A549 (cell line): Measurements from ENCODE around the gene ZNF507. TPM values are rescaled to one million over a fixed set of nuclear protein-coding genes. Genes with fewer than 3 reads are reported as not detected.
A peak's percentile ranks its signal among the peaks of the same experiment; 100 is the strongest.

Experiments
- ATAC-seq, 2 experiments: fragments of 200-7000 bp in 1 of 2; fragments of >200 bp in 1 of 2; cut with Nextera tagmentation in 1 of 2; cut with Tn5 transposase in 1 of 2; 3 replicates each; pipeline versions ENCODE4 v1.8.0 to v1.9.1; 2018 to 2020; ENCODE audit warnings: mild to moderate bottlenecking in 1 of 2, moderate library complexity in 1 of 2
- CTCF ChIA-PET: fragments of 300-600 bp; sonication (Branson Sonifier 250); formaldehyde crosslinking; extraction: SDS; loops from one replicate; lab custom pipeline; 2021; ENCODE audit warnings: antibody characterized with exemption, inconsistent platforms; lab: Yijun Ruan, JAX
- POLR2A ChIA-PET: fragments of 350-600 bp; formaldehyde crosslinking; extraction: SDS; loops from one replicate; lab custom pipeline; 2021; ENCODE audit warnings: antibody characterized with exemption, inconsistent platforms; lab: Yijun Ruan, JAX
- DNase-seq, 2 experiments: peaks; one replicate each; pipeline versions ENCODE4 v3.0.0 to v3.0.0-alpha.2; 2011 to 2016; ENCODE audit warnings: low read depth in 1 of 2, low spot score in 1 of 2
- FAIRE-seq: peaks from 2 replicates; lab custom pipeline; 2011; peaks lifted over from hg19 to GRCh38; lab: Jason Lieb, UNC
- H3K27ac ChIP-seq, 2 experiments: fragments of >200 bp; sonication (Bioruptor Twin); formaldehyde crosslinking; 3 replicates each; pipeline ENCODE4 v1.5.1; 2016 to 2017
- H3K4me1 ChIP-seq: fragments of >200 bp; sonication (Bioruptor Twin); formaldehyde crosslinking; 3 replicates; pipeline ENCODE4 v1.6.1; 2016
- H3K4me2 ChIP-seq: fragments of >200 bp; sonication (Bioruptor Twin); formaldehyde crosslinking; 3 replicates; pipeline ENCODE4 v1.6.1; 2016
- H3K4me3 ChIP-seq: fragments of >200 bp; sonication (Bioruptor Twin); formaldehyde crosslinking; 3 replicates; pipeline ENCODE4 v1.5.1; 2016
- H3K9me3 ChIP-seq: fragments of >200 bp; sonication (Bioruptor Twin); formaldehyde crosslinking; 3 replicates; pipeline ENCODE4 v1.6.1; 2016
- CBX2 ChIP-seq: fragments of 200-600 bp; sonication (generic); IDR thresholded peaks from 2 replicates; pipeline ENCODE4 v1.6.1; 2016; ENCODE audit warnings: low read depth, mild to moderate bottlenecking, borderline replicate concordance
- CEBPB ChIP-seq, 2 experiments: fragments of >200 bp in 1 of 2; sonication (Bioruptor Twin) in 1 of 2; formaldehyde crosslinking in 1 of 2; IDR thresholded peaks; 2 replicates each; pipeline ENCODE4 v1.6.1; 2012 to 2016
- CHD2 ChIP-seq: fragments of 150-350 bp; IDR thresholded peaks from 2 replicates; pipeline ENCODE4 v1.6.1; 2014; ENCODE audit warnings: low read length; ENCODE audit not compliant: partially characterized antibody
- E2F6 ChIP-seq: IDR thresholded peaks from 2 replicates; pipeline ENCODE4 v1.6.1; 2012; ENCODE audit warnings: low read depth, borderline replicate concordance
- ELK1 ChIP-seq: fragments of 150-350 bp; IDR thresholded peaks from 2 replicates; pipeline ENCODE4 v1.6.1; 2014; ENCODE audit warnings: low read depth, mild to moderate bottlenecking, low read length
- ESRRA ChIP-seq: fragments of 150-350 bp; IDR thresholded peaks from 2 replicates; pipeline ENCODE4 v1.6.1; 2014; ENCODE audit warnings: mild to moderate bottlenecking, low read length, borderline replicate concordance
- FOSB ChIP-seq: fragments of 250-450 bp; sonication (Bioruptor Pico); IDR thresholded peaks from 2 replicates; pipeline ENCODE4 v1.5.0; 2020; ENCODE audit warnings: mild to moderate bottlenecking, moderate library complexity
- FOSL2 ChIP-seq, 2 experiments: fragments of 450-650 bp in 1 of 2; fragments of >200 bp in 1 of 2; sonication (Bioruptor Twin) in 1 of 2; formaldehyde crosslinking; IDR thresholded peaks; 2 replicates each; pipeline versions ENCODE4 v1.5.0 to v1.6.1; 2016 to 2020; ENCODE audit warnings: mild to moderate bottlenecking in 1 of 2, moderate library complexity in 1 of 2
- FOXS1 ChIP-seq: fragments of 250-450 bp; sonication (Bioruptor Pico); IDR thresholded peaks from 2 replicates; pipeline ENCODE4 v1.5.0; 2020; ENCODE audit warnings: mild to moderate bottlenecking, moderate library complexity
- HDAC2 ChIP-seq: fragments of 200-600 bp; sonication (generic); IDR thresholded peaks from 2 replicates; pipeline ENCODE4 v1.6.1; 2016
- HOXA7 ChIP-seq: fragments of 250-450 bp; sonication (Bioruptor Pico); IDR thresholded peaks from 2 replicates; pipeline ENCODE4 v1.5.0; 2020; ENCODE audit warnings: mild to moderate bottlenecking, moderate library complexity
- JUN ChIP-seq, 2 experiments: fragments of >200 bp; sonication (Bioruptor Twin); formaldehyde crosslinking; IDR thresholded peaks; 2 replicates in 1 of 2; 3 replicates in 1 of 2; pipeline ENCODE4 v1.6.1; 2016 to 2017
- JUNB ChIP-seq: fragments of >200 bp; sonication (Bioruptor Twin); formaldehyde crosslinking; IDR thresholded peaks from 2 replicates; pipeline ENCODE4 v1.6.1; 2016
- MYC ChIP-seq: IDR thresholded peaks from 2 replicates; pipeline ENCODE4 v1.6.1; 2012; ENCODE audit warnings: mild to moderate bottlenecking, inconsistent platforms, low read length, improper control_type of control experiment, borderline replicate concordance
- PHF8 ChIP-seq: fragments of 200-600 bp; sonication (generic); IDR thresholded peaks from 2 replicates; pipeline ENCODE4 v1.6.1; 2016; ENCODE audit warnings: low read depth, mild to moderate bottlenecking, antibody characterized with exemption, moderate library complexity, borderline replicate concordance
- POLR2A ChIP-seq: IDR thresholded peaks from 2 replicates; pipeline ENCODE4 v1.6.1; 2012; ENCODE audit warnings: mild to moderate bottlenecking, low read length
- RCOR1 ChIP-seq: fragments of 150-350 bp; IDR thresholded peaks from 2 replicates; pipeline ENCODE4 v1.6.1; 2014; ENCODE audit warnings: antibody characterized with exemption, low read length, low read depth
- RNF2 ChIP-seq: fragments of 200-600 bp; sonication (generic); IDR thresholded peaks from 2 replicates; pipeline ENCODE4 v1.6.1; 2016; ENCODE audit warnings: low read depth, mild to moderate bottlenecking, antibody characterized with exemption, moderate library complexity, borderline replicate concordance
- SREBF2 ChIP-seq: fragments of 450-650 bp; IDR thresholded peaks from 2 replicates; pipeline ENCODE4 v1.6.1; 2014; ENCODE audit warnings: mild to moderate bottlenecking, moderate library complexity
- ZC3H11A ChIP-seq: fragments of 450-650 bp; IDR thresholded peaks from 2 replicates; pipeline ENCODE4 v1.6.1; 2014; ENCODE audit warnings: antibody characterized with exemption, mild to moderate bottlenecking
- ZFP36 ChIP-seq: fragments of 450-650 bp; IDR thresholded peaks from 2 replicates; pipeline ENCODE4 v1.6.1; 2014; ENCODE audit warnings: borderline replicate concordance; ENCODE audit not compliant: partially characterized antibody
- whole genome bisulfite sequencing: methylation state at CpG from one replicate; pipeline ENCODE4 v1.1.6; 2017; ENCODE audit errors: missing lambda C conversion rate; 5-methylcytosine and 5-hydroxymethylcytosine counted together
- polyA minus RNA-seq: library from RNA; depleted of rRNA, polyadenylated mRNA; stranded (reverse); fragments of >200 nt; gene quantifications from 2 replicates; pipeline ENCODE4 v1.2.3, GENCODE V29; 2011; rRNA and poly(A)+ RNA removed
- polyA plus RNA-seq, 4 experiments: library from polyadenylated mRNA; depleted of rRNA in 3 of 4; stranded (reverse); fragments of >200 nt; fragmentation: RNase III in 1 of 4; extraction: RNeasy Plus Mini Kit Qiagen cat#74134 plus additional on column Dnase treatment in 1 of 4; gene quantifications; 2 replicates in 3 of 4; 3 replicates in 1 of 4; pipeline ENCODE4 v1.2.3, GENCODE V29; 2011 to 2017
- TF ChIP-seq, protein P1 (sequence below): fragments of 250-450 bp; sonication (Bioruptor Pico); IDR thresholded peaks from 2 replicates; pipeline ENCODE4 v1.5.0; 2020; ENCODE audit warnings: low read depth, mild to moderate bottlenecking, moderate library complexity
- TF ChIP-seq, protein P2 (sequence below): fragments of >200 bp; sonication (Bioruptor Twin); formaldehyde crosslinking; IDR thresholded peaks from 3 replicates; pipeline ENCODE4 v1.6.1; 2016
- TF ChIP-seq, protein P3 (sequence below): fragments of 200-600 bp; sonication (generic); IDR thresholded peaks from 2 replicates; pipeline ENCODE4 v1.6.1; 2016; ENCODE audit warnings: antibody characterized with exemption, mild to moderate bottlenecking, moderate library complexity
- TF ChIP-seq, protein P4 (sequence below): fragments of 450-650 bp; IDR thresholded peaks from 2 replicates; pipeline ENCODE4 v1.6.1; 2014; ENCODE audit warnings: antibody characterized with exemption
- TF ChIP-seq, protein P5 (sequence below): fragments of 250-450 bp; sonication (Bioruptor Pico); IDR thresholded peaks from 2 replicates; pipeline ENCODE4 v1.5.0; 2021; ENCODE audit warnings: mild to moderate bottlenecking, moderate library complexity, borderline replicate concordance

The ZNF507 gene
- polyA plus RNA-seq (2011; rRNA removed) (49.8 and 50.1 TPM in 2 replicates), polyA plus RNA-seq (2017; fragmentation: RNase III; extraction: RNeasy Plus Mini Kit Qiagen cat#74134 plus additional on column Dnase treatment) (14.0 to 14.9 TPM (median 14.6 TPM) in 3 replicates), polyA minus RNA-seq (40.2 and 42.9 TPM in 2 replicates)
- polyA plus RNA-seq (2012; cell fraction: cytosol; rRNA removed): 11.6 and 12.2 TPM in 2 replicates
- polyA plus RNA-seq (2012; cell fraction: nucleus; rRNA removed): 8.4 and 11.3 TPM in 2 replicates

DNA sequence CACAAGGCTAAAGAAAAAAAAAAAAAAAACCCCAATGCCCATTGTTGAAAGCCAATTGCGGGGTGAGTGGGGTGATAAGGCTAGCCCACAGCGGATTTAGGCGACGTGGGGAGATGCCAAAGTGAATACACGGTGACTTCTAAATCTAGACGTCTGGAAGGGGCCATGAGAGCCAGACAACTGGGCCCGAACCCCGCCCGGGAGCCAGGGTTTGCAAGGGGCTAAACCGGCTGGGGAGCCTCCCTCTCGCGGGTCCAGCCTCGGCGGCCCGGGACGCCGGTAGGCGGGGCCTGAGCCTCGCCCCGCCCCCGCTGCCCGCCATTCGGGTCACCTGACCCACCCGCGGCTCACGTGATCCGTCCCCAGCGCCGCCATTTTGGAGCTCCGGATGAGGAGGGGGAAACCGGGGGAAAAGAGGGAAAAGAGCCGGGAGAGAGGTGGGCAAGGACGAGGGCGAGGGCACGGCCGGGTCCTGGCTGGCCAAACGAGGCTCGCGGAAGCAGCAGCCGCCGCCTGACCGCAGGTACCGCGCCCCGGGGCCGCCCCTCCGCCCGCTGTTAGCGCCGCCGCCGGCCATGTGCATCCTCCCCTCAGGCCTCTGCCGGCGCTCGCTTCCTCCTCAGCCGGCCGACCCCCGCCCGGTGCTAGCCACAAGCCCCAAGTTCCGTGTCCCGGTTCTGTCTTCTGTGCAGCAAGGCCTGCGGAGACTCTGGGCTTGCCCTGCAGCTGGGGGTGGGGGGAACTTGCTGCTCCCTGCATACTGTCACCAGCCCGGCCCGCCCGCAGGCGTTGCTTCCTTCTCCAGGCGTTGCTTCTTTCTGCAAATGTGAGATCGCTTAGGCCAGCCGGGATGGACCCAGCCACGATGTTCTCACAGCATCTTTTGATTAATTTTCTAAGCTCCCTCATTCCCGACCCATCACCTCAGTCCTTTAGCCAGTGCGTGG is at the start of gene ZNF507:
Gene ZNF507 (plus strand): TSS at position 350 of the 947 bp plus-strand sequence. CDS start 7,221 bp downstream, outside the sequence.
- WGBS: 7% methylated on average over 72 of the region's 72 CpGs
- ChIA-PET CTCF (interaction anchor here (0.5 to 9.0 kb wide), 13 partner anchors 9 to 1530 kb away, joined by 3 to 70 read pairs (median 7); no protein-coding TSS in a partner anchor), POLR2A (interaction anchor here (0.7 to 2.6 kb wide), 14 partner anchors 8 to 1304 kb away, joined by 3 to 29 read pairs (median 6); partner anchors contain the start of genes DPY19L3 and PDCD5)
- FAIRE-seq (peak; percentile 28), ATAC-seq (peak; percentile 85 to 92), DNase-seq (peak; percentile 92 to 97)
- Histone ChIP-seq H3K4me3 (peak within 1 kb of the TSS; percentile 72), H3K9me3 (no peaks in the 10 kb centered on the region), H3K4me2 (peak within 1 kb of the TSS; percentile 77), H3K27ac (peak within 1 kb of the TSS; percentile 89), H3K4me1 (peaks cover 41% of the 10 kb centered on the region)
- no peak for TF ChIP-seq CHD2
- TF ChIP-seq E2F6: peak; percentile 93
- TF ChIP-seq SREBF2: no peak
- TF ChIP-seq RCOR1: no peak
- no peak for TF ChIP-seq FOXS1 (CRISPR knock-in tag)
- no peak for TF ChIP-seq ZFP36
- TF ChIP-seq ESRRA: no peak
- TF ChIP-seq HDAC2: no peak
- TF ChIP-seq POLR2A: peak; percentile 87
- TF ChIP-seq HOXA7 (CRISPR knock-in tag): no peak
- peak; percentile 95 for TF ChIP-seq MYC
- TF ChIP-seq RNF2: no peak
- no peak for TF ChIP-seq ELK1
- TF ChIP-seq PHF8: peak; percentile 82; the same call in 1 of the 2 replicates
- TF ChIP-seq, protein P1, sequence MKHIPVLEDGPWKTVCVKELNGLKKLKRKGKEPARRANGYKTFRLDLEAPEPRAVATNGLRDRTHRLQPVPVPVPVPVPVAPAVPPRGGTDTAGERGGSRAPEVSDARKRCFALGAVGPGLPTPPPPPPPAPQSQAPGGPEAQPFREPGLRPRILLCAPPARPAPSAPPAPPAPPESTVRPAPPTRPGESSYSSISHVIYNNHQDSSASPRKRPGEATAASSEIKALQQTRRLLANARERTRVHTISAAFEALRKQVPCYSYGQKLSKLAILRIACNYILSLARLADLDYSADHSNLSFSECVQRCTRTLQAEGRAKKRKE: peak; percentile 70; the same call in 1 of the 2 replicates
- no peak for TF ChIP-seq CEBPB (IDR thresholded peaks at IDR 0.05)
- no peak for TF ChIP-seq ZC3H11A
- TF ChIP-seq FOSL2 (IDR thresholded peaks at IDR 0.05): no peak
- peak; percentile 42 for TF ChIP-seq FOSL2 (CRISPR knock-in tag; IDR thresholded peaks at IDR 0.05)
- TF ChIP-seq, protein P2, sequence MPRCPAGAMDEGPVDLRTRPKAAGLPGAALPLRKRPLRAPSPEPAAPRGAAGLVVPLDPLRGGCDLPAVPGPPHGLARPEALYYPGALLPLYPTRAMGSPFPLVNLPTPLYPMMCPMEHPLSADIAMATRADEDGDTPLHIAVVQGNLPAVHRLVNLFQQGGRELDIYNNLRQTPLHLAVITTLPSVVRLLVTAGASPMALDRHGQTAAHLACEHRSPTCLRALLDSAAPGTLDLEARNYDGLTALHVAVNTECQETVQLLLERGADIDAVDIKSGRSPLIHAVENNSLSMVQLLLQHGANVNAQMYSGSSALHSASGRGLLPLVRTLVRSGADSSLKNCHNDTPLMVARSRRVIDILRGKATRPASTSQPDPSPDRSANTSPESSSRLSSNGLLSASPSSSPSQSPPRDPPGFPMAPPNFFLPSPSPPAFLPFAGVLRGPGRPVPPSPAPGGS: peak; percentile 56; the same call in 1 of the 3 replicates
- TF ChIP-seq, protein P3, sequence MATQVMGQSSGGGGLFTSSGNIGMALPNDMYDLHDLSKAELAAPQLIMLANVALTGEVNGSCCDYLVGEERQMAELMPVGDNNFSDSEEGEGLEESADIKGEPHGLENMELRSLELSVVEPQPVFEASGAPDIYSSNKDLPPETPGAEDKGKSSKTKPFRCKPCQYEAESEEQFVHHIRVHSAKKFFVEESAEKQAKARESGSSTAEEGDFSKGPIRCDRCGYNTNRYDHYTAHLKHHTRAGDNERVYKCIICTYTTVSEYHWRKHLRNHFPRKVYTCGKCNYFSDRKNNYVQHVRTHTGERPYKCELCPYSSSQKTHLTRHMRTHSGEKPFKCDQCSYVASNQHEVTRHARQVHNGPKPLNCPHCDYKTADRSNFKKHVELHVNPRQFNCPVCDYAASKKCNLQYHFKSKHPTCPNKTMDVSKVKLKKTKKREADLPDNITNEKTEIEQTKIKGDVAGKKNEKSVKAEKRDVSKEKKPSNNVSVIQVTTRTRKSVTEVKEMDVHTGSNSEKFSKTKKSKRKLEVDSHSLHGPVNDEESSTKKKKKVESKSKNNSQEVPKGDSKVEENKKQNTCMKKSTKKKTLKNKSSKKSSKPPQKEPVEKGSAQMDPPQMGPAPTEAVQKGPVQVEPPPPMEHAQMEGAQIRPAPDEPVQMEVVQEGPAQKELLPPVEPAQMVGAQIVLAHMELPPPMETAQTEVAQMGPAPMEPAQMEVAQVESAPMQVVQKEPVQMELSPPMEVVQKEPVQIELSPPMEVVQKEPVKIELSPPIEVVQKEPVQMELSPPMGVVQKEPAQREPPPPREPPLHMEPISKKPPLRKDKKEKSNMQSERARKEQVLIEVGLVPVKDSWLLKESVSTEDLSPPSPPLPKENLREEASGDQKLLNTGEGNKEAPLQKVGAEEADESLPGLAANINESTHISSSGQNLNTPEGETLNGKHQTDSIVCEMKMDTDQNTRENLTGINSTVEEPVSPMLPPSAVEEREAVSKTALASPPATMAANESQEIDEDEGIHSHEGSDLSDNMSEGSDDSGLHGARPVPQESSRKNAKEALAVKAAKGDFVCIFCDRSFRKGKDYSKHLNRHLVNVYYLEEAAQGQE: no peak; the same call in 1 of the 2 replicates
- no peak for TF ChIP-seq FOSB (CRISPR knock-in tag)
- TF ChIP-seq JUN (IDR thresholded peaks at IDR 0.05): peak; percentile 75 to 97
- no peak for TF ChIP-seq CBX2
- TF ChIP-seq, protein P4, sequence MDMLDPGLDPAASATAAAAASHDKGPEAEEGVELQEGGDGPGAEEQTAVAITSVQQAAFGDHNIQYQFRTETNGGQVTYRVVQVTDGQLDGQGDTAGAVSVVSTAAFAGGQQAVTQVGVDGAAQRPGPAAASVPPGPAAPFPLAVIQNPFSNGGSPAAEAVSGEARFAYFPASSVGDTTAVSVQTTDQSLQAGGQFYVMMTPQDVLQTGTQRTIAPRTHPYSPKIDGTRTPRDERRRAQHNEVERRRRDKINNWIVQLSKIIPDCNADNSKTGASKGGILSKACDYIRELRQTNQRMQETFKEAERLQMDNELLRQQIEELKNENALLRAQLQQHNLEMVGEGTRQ: peak; percentile 99
- TF ChIP-seq JUNB: no peak
- TF ChIP-seq, protein P5, sequence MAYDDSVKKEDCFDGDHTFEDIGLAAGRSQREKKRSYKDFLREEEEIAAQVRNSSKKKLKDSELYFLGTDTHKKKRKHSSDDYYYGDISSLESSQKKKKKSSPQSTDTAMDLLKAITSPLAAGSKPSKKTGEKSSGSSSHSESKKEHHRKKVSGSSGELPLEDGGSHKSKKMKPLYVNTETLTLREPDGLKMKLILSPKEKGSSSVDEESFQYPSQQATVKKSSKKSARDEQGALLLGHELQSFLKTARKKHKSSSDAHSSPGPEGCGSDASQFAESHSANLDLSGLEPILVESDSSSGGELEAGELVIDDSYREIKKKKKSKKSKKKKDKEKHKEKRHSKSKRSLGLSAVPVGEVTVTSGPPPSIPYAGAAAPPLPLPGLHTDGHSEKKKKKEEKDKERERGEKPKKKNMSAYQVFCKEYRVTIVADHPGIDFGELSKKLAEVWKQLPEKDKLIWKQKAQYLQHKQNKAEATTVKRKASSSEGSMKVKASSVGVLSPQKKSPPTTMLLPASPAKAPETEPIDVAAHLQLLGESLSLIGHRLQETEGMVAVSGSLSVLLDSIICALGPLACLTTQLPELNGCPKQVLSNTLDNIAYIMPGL (CRISPR knock-in tag): peak; percentile 77; the same call in 1 of the 2 replicates
